ENCODE data around the gene MALRD1.

Gene MALRD1

DNA sequence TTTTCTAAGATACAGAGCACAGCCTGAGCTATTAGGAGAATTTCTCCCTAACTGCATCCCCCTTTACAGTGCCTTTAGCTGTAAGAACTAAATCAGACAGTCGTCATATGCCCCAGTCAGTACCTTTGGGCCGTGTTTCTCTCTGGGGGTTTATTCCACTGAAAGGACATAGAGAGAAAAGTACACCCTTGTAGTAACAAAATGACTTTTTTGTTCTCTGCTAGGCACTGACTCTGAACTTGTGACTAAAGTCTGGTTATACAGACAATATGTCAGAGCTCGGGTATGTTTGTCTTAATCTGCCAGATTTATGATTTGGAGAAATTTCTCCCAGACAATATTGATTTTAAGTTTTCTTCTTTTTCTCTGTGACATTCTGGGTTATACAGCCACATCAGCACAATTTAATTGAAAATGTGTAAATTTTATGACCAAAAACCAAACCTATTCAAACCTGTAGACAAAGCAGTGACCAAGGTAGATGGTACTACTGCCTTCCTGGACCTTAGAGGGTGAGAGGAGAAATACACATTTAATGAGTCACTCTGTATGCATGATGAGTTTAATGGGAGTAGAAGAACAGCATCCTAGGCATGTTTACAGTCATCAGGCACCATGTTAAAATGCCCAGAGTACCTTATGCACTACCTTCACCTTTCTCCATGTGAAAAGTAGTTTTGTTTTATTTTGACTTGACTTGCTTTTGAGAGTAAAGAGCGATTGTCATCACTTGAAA, 611.5 kb downstream of the MALRD1 start:
- H3K4me1 ChIP-seq (ENCODE audit: insufficient read depth, low read length, severe bottlenecking) = no peaks in the 10 kb centered on the region
- no peaks in the 10 kb centered on the region for H3K27me3 ChIP-seq (ENCODE audit: insufficient read depth, low read length)
- no peaks in the 10 kb centered on the region for H3K9me3 ChIP-seq (ENCODE audit: low read length)
- no peaks in the 10 kb centered on the region for H4K20me1 ChIP-seq (ENCODE audit: insufficient read depth, low read length)
- no peak overlapping the region for H3K4me3 ChIP-seq (ENCODE audit: low read depth, low read length, poor library complexity, severe bottlenecking)
- no peak for TF ChIP-seq EZH2 (IDR thresholded peaks at IDR 0.05; ENCODE audit: borderline replicate concordance, low read length)
- TF ChIP-seq, protein P1, sequence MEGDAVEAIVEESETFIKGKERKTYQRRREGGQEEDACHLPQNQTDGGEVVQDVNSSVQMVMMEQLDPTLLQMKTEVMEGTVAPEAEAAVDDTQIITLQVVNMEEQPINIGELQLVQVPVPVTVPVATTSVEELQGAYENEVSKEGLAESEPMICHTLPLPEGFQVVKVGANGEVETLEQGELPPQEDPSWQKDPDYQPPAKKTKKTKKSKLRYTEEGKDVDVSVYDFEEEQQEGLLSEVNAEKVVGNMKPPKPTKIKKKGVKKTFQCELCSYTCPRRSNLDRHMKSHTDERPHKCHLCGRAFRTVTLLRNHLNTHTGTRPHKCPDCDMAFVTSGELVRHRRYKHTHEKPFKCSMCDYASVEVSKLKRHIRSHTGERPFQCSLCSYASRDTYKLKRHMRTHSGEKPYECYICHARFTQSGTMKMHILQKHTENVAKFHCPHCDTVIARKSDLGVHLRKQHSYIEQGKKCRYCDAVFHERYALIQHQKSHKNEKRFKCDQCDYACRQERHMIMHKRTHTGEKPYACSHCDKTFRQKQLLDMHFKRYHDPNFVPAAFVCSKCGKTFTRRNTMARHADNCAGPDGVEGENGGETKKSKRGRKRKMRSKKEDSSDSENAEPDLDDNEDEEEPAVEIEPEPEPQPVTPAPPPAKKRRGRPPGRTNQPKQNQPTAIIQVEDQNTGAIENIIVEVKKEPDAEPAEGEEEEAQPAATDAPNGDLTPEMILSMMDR (IDR thresholded peaks at IDR 0.05; ENCODE audit: low read length) = no peak
- H3K79me2 ChIP-seq (ENCODE audit: insufficient read depth, low read length) = no peaks in the 10 kb centered on the region
- no peaks in the 10 kb centered on the region for H3F3A ChIP-seq (ENCODE audit: insufficient read depth, low read length)
- H3K9ac ChIP-seq (ENCODE audit: low read length) = no peak overlapping the region
- no peaks in the 10 kb centered on the region for H3K36me3 ChIP-seq (ENCODE audit: insufficient read depth, low read length)
- no peak overlapping the region for H3K27ac ChIP-seq (ENCODE audit: low read depth, low read length, poor library complexity, severe bottlenecking)
- no peak overlapping the region for H2AFZ ChIP-seq (ENCODE audit: low read length)
- no peak overlapping the region for H3K4me2 ChIP-seq (ENCODE audit: low read length)
- H3K9me2 ChIP-seq (ENCODE audit: low read depth, low read length) = no peaks in the 10 kb centered on the region

DNA sequence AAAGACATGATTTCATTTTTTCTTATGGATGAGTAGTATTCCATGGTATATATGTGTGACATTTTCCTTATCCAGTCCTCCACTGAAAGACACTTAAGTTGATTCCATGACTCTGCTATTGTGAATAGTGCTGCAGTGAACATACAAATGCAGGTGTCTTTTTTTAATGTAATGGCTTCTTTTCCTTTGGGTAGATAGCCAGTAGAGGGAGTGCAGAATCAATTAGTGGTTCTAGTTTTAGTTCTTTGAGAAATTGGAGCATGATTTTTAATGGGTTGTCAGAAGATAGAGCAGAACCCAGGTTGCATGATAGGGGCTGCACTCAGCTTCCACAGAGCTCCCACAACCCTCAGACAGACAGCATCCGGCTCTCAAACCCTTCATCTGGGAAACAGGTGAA, 614.7 kb downstream of the MALRD1 start:
- H3K27ac ChIP-seq (ENCODE audit: low read depth, low read length, poor library complexity, severe bottlenecking) = no peak overlapping the region

DNA sequence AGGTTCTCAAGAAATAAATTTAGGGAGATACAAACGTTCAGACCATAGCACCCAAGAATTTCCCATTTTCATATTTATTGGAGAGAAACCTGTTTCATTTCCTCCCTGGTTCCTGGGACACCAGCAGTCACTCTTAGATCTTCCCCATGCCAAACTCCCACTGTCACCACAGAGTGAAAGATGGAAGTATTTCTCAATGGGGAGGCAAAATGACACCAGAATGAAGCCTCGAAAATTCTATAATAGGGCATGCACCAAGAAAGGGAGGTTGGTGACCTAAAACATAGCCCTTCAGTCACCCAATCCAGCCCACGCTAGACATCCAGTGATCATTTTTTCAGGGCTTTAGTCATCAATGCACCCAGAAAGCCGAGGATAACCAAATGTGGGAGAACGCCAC, 619.5 kb downstream of the MALRD1 start:
- no peaks in the 10 kb centered on the region for H3F3A ChIP-seq (ENCODE audit: insufficient read depth, low read length)
- no peaks in the 10 kb centered on the region for H3K27me3 ChIP-seq (ENCODE audit: insufficient read depth, low read length)
- no peaks in the 10 kb centered on the region for H3K79me2 ChIP-seq (ENCODE audit: insufficient read depth, low read length)
- H3K9me3 ChIP-seq (ENCODE audit: low read length) = no peaks in the 10 kb centered on the region
- no peak overlapping the region for H3K9ac ChIP-seq (ENCODE audit: low read length)
- no peak overlapping the region for H3K4me2 ChIP-seq (ENCODE audit: low read length)
- H3K27ac ChIP-seq (ENCODE audit: low read depth, low read length, poor library complexity, severe bottlenecking) = no peak overlapping the region
- no peak overlapping the region for H2AFZ ChIP-seq (ENCODE audit: low read length)
- TF ChIP-seq, protein P1 (IDR thresholded peaks at IDR 0.05; ENCODE audit: low read length) = no peak
- no peak for TF ChIP-seq EZH2 (IDR thresholded peaks at IDR 0.05; ENCODE audit: borderline replicate concordance, low read length)
- no peaks in the 10 kb centered on the region for H3K9me2 ChIP-seq (ENCODE audit: low read depth, low read length)
- H3K4me1 ChIP-seq (ENCODE audit: insufficient read depth, low read length, severe bottlenecking) = no peaks in the 10 kb centered on the region
- H3K4me3 ChIP-seq (ENCODE audit: low read depth, low read length, poor library complexity, severe bottlenecking) = no peak overlapping the region
- H4K20me1 ChIP-seq (ENCODE audit: insufficient read depth, low read length) = no peaks in the 10 kb centered on the region
- H3K36me3 ChIP-seq (ENCODE audit: insufficient read depth, low read length) = no peaks in the 10 kb centered on the region

More for the DNA sequence above, 614.7 kb downstream of the MALRD1 start:
- Histone ChIP-seq H4K20me1 (ENCODE audit: insufficient read depth, low read length) (no peaks in the 10 kb centered on the region), H3K4me3 (ENCODE audit: low read depth, low read length, poor library complexity, severe bottlenecking) (no peak overlapping the region), H3K4me1 (ENCODE audit: insufficient read depth, low read length, severe bottlenecking) (no peaks in the 10 kb centered on the region), H3K4me2 (ENCODE audit: low read length) (no peak overlapping the region), H3K79me2 (ENCODE audit: insufficient read depth, low read length) (no peaks in the 10 kb centered on the region), H3F3A (ENCODE audit: insufficient read depth, low read length) (no peaks in the 10 kb centered on the region), H3K27me3 (ENCODE audit: insufficient read depth, low read length) (no peaks in the 10 kb centered on the region), H2AFZ (ENCODE audit: low read length) (no peak overlapping the region), H3K9ac (ENCODE audit: low read length) (no peak overlapping the region), H3K9me3 (ENCODE audit: low read length) (no peaks in the 10 kb centered on the region), H3K36me3 (ENCODE audit: insufficient read depth, low read length) (no peaks in the 10 kb centered on the region), H3K9me2 (ENCODE audit: low read depth, low read length) (no peaks in the 10 kb centered on the region)
- TF ChIP-seq EZH2 (IDR thresholded peaks at IDR 0.05; ENCODE audit: borderline replicate concordance, low read length) = no peak
- TF ChIP-seq, protein P1 (IDR thresholded peaks at IDR 0.05; ENCODE audit: low read length) = no peak

All from OCI-LY1 (cell line).